HG02943 (cell line): ENCODE measurements around the gene DOCK11.

Source experiments
- ATAC-seq: cut with Tn5 transposase; IDR thresholded peaks from one replicate; pipeline ENCODE4 v1.9.1; 2021; ENCODE audit warnings: mild to moderate bottlenecking, low read depth, moderate library complexity; ENCODE audit not compliant: unreplicated experiment

DOCK11 gene

GRCh38 chrX:118528071-118528737 is 32.6 kb downstream of the DOCK11 start:
- ATAC-seq, result peak; percentile 68

GRCh38 chrX:118530219-118530911 is 34.8 kb downstream of the DOCK11 start:
- ATAC-seq, result no peak

- ATAC-seq, result no peak
These were observed 39.3 kb downstream of the DOCK11 start for GRCh38 chrX:118534716-118535493.

GRCh38 chrX:118536204-118536603 is 40.6 kb downstream of the DOCK11 start:
- no peak for ATAC-seq

- peak; percentile 86 for ATAC-seq
These were observed 41.3 kb downstream of the DOCK11 start for GRCh38 chrX:118536687-118537461.

GRCh38 chrX:118538386-118538785 is 42.8 kb downstream of the DOCK11 start:
- ATAC-seq, result no peak

- ATAC-seq, result no peak
These were observed 44.7 kb downstream of the DOCK11 start for GRCh38 chrX:118540342-118540741.

- no peak for ATAC-seq
These were observed 45.9 kb downstream of the DOCK11 start for GRCh38 chrX:118541482-118541881.

GRCh38 chrX:118545510-118545909 is 49.9 kb downstream of the DOCK11 start:
- ATAC-seq, result no peak

GRCh38 chrX:118548841-118549240 is 53.2 kb downstream of the DOCK11 start:
- ATAC-seq, result no peak

- ATAC-seq, result no peak
These were observed 55.2 kb downstream of the DOCK11 start for GRCh38 chrX:118550792-118551191.

GRCh38 chrX:118551426-118551825 is 55.8 kb downstream of the DOCK11 start:
- no peak for ATAC-seq

- no peak for ATAC-seq
These were observed 56.7 kb downstream of the DOCK11 start for GRCh38 chrX:118552121-118552900.

GRCh38 chrX:118553042-118553710 is 57.6 kb downstream of the DOCK11 start:
- no peak for ATAC-seq

- ATAC-seq, result no peak
These were observed 58.9 kb downstream of the DOCK11 start for GRCh38 chrX:118554511-118554910.

GRCh38 chrX:118558926-118559325 is 63.3 kb downstream of the DOCK11 start:
- ATAC-seq, result no peak

GRCh38 chrX:118560489-118560888 is 64.9 kb downstream of the DOCK11 start:
- no peak for ATAC-seq

- ATAC-seq, result no peak
These were observed 67.1 kb downstream of the DOCK11 start for GRCh38 chrX:118562582-118563164.

GRCh38 chrX:118564498-118564897 is 68.9 kb downstream of the DOCK11 start:
- ATAC-seq, result no peak
